ENCODE results near the gene PSMD8.

- TF ChIP-seq CTCF (conservative IDR thresholded peaks at IDR 0.05; ENCODE audit: low read length) (no peak), EZH2phosphoT487 (IDR thresholded peaks at IDR 0.05; ENCODE audit: borderline replicate concordance, low read depth, low read length) (no peak)
These were observed 44.7 kb upstream of the PSMD8 start for GRCh38 chr19:38329651-38330050.
